ENCODE data around the gene CELA1.
"Not testable (repeated sequence)": the region's sequence is repeated elsewhere in the genome, so short reads cannot be mapped to it uniquely, and the experiment has no call there.

The CELA1 gene

DNA sequence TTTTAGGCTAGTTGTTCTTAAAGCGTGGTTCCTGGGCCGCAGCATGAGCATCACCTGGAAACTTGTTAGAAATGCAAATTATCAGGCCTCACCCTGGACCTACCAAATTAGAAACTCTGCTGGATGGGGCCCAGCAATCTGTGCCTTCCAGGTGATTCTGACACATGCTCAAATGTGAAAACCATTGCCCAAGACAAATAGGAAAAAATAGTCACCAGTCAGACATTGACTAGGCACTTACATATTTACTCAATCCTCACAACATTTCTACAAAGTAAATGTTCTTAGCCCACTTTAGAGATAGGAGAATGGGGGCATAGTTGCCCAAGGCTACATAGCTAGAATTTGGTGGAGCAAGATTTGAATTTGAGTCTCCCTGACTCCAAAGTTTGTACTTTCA is 3.3 kb downstream of the CELA1 start:
- no peak for DNase-seq (ENCODE audit: low spot score)

DNA sequence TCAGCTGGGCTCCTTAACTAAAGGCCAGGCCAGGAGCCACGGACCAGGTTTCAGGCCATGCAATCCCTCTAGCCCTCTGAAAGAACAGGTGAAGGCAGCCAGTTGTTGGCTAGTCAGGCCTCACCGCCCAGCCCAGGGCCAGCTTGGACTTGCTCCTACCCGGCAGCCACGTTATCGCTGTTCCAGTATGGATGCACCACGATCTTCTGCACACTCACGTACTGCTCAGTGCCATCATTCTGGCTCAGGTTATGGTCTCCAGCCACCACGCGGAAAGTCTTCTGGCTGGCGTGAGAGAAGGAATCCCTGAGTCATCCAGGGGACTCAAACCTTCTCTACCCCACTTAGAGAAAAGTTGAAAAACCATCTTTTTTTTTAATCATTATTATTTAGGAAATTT is 4.1 kb downstream of the CELA1 start:
- DNase-seq (ENCODE audit: low spot score) = no peak

DNA sequence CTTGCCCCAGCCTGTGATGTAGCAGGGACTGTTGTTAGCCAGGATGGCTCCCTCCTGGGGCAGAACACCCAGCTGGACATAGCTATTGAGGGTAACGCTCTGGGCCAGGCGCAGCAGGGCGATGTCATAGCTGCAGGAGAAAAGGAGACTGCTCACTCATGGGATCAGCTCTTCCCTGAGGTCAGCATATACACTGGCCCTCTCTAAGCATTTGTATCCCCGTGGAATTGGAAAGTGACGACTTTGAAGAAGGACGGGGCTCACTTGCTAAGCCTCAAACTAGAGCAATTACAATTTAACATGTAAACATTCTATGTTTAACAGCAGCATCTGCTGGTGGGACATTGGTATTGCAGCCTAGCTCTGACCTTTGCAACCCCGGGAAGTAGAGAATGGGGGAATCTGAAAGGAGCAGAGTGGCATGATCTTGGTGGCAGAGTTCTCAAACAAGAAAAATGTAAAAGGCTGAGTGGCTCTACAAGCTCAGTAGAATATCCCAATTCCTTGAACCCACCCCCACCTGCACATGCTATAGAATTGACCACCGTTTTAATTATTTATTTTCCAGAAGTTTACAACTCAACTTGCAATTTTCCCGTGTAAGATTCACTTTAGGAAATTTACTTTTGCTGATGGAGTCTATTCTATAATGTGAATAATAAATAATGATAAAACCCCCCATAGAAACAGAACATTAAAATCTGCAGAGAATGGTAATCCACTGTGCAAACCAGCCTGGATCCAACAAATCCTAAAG is 5.0 kb downstream of the CELA1 start:
- peak; percentile 88 for DNase-seq (ENCODE audit: low spot score)

DNA sequence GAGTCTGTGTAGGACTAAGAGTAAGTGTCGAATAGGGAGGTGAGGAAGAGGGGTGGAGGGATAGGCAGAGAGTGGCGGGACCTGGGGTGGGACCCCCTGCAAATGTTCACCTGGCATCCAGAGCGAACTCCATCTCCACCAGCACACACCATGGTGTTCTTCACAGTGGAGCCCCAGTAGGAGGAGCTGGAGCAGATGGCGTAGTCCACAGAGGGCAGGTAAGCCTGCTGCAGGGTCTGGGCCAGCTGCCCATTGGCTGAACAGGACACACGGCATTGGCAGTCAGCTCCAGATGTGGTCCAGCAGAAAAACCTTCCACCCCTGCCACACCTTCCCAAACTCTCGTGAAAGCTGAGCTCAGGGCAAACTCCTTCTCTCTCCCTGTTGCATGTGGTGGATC is 6.7 kb downstream of the CELA1 start:
- no peak for DNase-seq (ENCODE audit: low spot score)

DNA sequence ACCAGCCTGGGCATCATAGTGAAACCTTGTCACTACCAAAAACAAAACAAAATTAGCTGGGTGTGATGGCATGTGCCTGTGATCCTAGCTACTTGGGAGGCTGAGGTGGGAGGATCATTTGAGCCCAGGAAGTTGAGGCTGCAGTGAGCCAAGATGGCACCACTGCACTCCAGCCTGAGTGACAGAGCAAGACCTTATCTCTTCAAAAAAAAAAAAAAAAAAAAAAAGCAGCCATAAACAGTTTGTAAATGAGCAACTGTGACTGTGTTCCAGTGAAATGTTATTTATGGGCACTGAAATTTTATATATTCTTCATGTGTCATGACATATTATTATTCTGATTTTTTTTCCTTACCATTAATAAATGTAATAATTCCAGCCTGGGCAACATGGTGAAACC is 9.1 kb downstream of the CELA1 start:
- not testable (repeated sequence) for DNase-seq (ENCODE audit: low spot score)

DNA sequence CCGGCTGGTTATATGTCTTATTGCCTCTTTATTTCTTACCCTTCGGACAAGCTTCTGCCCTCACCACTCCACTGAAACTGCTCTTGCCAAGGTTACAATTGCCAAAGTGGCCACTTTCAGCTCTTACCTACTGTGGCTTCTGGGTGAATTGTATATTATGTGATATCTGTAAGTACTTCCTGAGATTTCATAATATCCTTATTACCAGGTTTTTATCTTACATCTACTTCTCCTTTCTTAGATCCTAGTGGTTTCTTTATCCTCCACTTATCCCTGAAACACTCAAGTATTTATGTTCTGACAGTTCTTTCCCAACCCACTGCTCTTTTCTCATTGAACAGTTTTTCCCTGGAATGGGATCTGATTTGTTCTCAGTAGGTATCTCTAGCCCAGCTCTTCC is 10.5 kb downstream of the CELA1 start:
- DNase-seq (ENCODE audit: low spot score) = no peak

DNA sequence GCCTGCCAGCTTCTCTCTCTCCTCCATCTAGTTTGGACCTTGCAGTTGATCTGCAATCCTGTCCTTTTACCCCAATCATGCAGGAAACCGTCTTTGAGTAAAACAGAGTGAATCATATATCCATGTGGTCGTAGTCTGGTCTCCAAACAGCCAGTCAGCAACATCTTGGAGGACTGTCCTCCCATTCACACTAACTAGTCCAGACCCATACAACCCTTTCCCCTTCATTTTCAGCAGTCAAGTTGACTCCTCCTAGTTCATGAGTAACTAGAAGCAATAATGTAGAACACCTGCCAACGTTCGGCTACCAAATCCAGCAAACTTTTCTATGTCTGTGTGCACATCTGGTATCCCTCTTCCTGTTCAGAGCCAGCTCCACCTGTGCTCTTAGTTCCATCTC is 11.7 kb downstream of the CELA1 start:
- DNase-seq (ENCODE audit: low spot score) = no peak

DNA sequence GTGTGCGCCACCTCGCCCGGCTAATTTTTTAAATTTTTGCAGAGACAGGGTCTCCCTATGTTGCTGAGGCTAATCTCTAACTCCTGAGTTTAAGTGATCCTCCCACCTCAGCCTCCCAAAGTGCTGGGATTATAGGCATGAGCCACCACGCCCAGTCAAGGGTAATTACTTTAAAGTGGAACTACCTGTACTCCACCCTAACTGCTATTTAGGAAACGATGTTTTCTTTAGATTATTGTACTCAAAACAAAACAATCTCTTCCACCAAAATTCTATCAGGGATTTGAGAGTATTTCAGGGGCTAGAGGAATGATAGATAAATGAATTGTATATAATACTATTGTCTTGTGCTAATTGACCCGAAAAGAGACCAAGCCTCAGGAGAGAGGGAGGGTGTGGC is 12.9 kb downstream of the CELA1 start:
- DNase-seq (ENCODE audit: low spot score) = no peak

DNA sequence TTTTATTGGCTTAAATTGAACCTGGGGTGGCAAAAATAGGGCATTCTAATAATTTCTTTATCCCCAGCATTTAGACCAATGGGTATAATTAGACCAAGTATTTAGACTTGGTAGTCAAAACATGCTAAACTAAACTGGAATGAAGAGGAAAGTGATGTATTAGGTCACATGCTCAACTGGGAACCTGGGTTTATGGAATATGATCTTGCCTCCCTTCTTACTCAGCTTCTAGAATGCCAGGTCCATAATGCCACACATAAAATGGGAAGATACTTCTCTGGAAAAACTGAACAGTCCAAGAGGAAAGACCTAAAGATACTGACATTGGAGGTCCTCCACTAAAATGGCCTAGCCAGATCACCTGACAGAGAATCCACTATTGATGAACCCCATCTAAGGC is 16.3 kb downstream of the CELA1 start:
- DNase-seq (ENCODE audit: low spot score) = no peak

DNA sequence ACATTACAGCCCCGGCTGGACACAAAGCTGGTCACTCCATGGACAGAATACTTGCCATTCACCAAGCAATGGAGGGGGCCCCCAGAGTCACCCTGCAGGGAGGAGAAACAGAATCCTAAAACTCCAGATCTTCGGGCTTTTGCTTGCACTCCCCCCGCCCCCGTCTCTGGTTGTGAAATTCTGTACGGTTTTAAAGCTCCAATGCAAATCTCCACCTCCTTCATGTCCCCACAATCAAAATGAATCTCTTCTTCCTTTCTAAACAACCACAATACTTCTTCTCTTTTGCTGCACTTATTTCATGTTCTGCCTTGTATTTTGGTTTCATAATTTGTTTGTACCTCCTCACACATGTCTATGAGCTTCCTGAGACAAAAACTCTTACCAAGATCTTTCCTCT is 16.7 kb downstream of the CELA1 start:
- no peak for DNase-seq (ENCODE audit: low spot score)

DNA sequence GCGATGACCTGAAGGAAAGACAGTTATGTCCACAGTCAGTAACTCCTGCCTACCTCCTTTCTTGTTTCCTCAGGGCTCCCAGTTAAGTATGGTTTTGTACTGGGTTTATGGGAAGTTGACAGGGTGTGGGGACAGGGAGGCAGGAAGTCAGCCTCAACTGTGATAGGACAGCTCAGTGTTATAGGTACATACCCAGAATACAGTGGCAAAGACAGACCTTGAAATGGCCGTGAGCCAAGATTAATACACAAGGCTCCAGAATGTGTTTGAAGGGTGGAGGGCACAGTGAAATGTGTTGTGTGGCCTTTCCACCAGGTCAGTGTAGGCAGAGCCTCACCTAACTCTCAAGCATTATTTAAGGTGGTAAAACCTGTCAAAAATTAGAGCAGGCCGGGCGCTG is 17.9 kb downstream of the CELA1 start:
- no peak for DNase-seq (ENCODE audit: low spot score)

DNA sequence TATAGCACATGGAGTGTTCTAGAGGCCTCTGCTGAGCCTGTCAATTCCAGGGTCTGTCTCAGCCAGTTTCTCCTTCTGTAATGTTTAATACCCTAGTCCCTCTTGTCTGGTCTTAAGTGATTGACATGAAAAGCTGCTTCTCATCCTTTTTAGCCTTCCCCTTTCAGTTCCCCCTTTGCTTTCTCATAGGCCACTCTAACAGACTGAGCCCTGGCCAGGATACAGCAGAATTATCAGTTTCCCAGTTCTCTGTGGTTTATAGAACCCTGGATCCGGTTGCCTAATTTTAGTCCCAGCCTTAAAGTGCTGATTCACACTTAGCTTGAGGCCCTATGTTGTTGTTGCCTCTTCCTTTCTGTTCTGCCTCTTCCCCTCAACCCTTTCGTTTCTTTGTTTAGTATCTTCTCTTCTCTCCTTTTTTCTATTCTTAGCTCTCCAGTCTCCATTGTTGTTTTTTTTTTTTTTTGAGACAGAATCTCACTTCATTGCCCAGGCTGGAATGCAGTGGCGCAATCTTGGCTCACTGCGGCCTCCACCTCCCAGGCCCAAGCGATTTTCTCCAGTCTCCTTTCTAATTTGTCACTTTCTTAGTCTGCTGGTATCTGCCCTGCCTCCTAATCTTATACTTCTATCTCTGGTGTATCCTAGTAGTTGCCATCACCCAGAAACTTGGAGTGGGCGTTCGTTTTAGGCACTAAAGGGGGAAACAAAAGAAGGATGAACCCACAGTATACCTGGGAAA is 19.6 kb downstream of the CELA1 start:
- DNase-seq (ENCODE audit: low spot score) = peak; percentile 91

DNA sequence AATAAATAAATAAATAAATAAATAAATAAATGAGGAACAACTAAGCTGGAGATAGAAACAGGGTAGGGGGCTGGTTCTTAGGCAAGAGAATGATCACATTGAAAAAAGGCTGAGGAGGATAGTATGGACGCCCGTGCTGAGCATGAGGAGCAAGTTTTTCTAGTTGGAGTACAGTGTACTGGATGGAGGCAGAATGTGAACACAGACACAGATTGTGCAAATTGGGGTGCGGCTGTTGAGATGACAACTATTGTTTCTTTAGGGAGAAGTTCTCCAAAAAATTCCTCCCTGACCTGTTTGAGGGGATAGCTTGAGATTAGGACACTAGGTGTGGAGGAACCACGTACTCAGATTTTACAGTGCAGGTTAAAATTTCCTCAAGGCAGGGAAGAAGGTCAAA is 21.5 kb downstream of the CELA1 start:
- no peak for DNase-seq (ENCODE audit: low spot score)

DNA sequence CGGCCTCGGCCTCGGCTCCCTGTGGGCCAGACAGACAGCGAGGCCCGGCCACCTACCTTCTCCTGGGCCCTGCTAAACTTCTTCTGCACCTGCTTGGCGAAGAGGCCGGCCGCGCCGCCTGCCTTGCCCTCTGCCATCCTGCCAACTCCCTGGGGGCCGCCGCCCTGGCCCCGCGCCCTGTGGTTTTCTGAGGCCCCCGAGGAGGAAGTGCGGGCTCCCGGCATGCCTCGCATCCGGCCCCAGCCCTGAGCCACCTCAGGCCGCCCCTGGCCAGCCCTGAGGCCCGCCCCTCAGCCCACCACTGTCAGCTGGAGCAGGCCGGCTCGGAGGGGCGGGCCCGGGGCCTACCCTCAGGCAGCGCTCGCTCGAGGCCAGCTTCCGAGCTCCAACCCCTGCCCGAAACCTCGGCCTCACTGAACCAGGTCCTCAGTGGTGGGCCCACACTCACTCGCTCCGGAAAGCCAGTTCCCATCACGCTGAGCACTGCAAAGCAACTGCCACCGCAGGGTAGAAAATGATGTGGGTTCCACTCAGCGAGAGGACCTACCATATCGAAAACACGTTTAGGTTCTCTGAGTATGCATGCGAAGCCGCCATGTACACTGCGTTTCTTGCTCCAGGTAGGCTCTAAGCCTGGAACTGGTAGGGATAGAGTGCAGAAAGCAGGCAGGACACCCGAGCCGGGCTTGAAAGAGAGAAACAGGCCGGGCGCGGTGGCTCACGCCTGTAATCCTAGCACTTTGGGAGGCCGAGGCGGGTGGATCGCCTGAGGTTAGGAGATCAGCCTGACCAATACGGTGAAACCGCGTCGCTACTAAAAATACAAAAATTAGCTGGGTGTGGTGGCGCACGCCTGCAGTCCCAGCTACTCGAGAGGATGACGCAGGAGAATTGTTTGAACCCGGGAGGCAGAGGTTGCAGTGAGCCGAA is 22.2 kb downstream of the CELA1 start, which contains the start of gene BIN2:
Gene BIN2, minus strand, starts transcription at position 209 of the 930 bp plus-strand sequence. Its CDS starts 72 bp downstream, at position 137.
- no peak for DNase-seq (ENCODE audit: low spot score)

DNA sequence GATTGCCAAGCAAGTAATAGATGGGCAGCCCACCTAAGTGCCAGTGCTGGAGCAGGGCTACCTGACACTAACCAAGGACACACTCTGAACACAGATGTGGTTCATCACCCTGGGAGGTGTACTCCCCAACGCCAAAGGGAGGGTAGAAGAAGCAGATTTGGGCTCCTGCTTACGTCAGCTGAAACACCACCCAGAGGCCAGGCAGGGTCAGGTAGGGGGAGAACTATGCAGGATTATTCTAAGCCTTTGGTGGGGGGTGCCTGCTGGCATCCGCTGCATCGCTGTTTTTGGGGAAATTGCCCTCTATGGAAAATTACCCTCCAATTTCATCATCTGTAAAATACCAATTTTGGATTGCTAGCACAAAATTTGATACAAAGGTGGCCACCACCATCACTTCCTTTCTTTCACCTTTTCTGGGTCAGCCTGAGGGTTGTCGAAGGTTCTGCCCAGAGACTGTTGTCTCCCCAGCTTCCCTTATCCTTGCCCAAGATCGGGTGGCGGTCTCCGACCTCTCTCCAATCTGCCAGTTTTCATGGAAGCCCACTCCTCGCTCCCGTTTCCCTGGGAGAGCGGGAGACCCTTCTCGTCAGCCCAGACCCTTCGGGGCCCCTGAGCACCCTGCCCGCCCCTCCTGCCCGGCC is 23.0 kb downstream of the CELA1 start:
- no peak for DNase-seq (ENCODE audit: low spot score)

DNA sequence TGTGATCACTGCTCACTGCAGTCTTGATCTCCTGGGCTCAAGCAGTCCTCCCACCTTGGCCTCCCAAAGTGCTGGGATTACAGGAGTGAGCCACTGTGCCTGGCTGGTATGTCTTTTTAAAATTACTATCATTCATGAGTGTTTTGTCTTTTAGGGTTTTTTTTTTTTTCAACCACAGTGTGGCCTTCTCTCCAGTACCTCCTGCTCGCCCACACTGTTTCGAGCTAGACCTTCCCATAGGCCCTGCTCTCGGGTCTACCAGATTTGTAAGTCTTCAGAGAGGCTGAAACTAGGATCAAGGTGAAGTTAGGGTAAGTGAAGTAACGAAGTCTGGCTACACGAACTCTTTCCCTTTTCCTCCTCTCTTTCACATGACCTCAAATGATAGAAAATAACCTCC is 24.0 kb downstream of the CELA1 start:
- no peak for DNase-seq (ENCODE audit: low spot score)

DNA sequence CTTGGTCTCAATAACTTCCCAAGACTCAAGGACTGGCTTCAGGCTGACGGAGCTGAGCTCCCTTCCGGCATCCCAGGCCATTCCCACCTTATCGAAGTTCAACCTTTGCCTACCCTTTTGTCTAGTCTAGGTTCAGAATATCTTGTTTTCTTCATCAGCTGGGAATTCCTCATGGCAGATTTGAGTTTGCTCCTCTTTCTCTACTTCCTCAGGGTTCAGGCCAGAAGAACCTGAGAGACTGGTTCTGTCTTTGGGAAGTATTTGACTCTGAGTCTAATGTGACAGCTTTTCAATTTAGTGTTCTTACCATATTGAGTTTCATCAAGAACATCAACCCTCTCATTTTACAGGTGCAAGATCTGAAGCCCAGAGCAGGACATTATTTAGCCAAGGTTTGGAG is 24.6 kb downstream of the CELA1 start:
- DNase-seq (ENCODE audit: low spot score) = no peak

DNA sequence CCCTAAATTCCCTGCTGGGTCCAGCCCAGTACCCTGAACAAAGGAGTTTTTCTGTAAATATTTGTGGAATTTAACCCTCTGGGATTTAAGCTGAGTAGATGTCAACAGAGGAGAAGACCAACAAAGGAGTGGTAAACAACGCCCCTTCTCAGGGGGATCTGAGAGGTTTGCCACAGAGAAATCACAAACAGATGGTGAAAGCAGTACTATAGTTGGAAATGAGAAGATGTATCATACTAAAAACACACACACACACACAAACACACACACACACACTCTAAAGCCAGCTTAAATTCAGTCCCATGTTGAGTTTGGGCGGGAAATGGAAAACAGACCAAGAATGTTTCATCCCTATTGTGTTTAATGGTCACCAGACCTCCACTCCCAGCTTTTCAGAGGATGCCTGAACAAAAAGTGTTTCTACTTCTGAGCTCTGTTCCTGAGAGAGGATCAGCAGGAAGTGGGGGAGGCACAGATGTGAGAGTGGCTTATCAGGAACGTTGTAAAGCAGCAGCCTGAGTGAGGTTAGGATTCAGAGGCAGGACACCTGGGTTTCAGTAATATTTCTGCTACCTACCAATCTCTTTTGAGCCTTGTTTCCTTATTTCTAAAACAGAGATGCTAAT is 25.7 kb downstream of the CELA1 start:
- DNase-seq (ENCODE audit: low spot score) = no peak

DNA sequence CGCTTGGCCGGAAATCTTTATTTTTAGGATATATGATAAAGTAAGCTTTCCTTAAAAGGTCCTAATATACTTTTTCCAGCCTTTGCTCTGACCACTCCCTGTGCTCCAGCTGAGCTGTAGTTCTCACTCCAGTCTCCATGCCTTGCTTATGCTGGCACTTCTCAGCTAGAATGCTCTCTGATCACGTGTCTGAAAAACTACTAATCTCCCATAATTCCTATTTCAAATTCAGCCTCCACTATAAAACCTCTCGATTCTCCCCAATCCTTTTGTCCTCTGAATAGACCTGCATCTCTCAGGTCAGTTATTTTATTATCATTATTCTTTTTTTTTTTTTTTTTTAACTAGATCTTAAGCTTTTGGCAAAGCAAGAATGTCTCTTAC is 26.2 kb downstream of the CELA1 start:
- no peak for DNase-seq (ENCODE audit: low spot score)

DNA sequence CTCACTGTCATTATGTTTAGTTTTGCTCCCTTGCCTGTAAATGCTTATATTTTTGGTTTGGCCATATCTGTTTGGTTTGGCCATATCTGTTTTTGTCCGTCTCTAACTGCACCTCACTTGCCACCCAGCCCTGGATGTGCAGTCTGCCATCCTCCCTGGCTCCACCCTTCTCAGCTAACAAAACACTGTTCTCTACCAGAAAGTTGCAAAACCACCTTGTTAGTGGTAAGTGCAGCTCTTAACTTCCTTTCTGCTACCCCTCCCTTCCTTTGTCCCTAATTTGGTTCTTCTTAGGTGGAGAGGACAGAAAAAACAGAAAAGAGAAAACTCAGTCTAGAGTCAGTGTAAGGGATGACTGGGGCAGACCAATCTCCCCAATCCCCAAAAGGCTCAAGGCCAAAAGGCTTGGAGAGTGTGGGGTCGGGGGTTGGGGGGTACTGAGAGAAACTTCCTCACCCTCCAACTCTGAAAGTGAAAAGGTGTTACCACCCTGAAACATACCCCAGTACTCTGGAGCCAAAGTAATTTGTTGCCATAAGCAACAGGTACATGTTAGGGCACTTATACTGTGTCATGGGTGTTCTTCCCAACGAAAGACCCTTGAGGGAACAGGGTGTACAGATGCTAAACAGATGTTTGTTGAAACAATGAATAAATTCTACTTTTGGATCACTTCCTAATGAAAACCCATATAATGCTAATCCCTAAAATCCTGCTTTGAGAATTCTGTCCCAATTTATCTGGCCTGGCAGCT is 27.5 kb downstream of the CELA1 start:
- DNase-seq (ENCODE audit: low spot score) = no peak
